HG02970 (cell line): Measurements from ENCODE around the gene RERE.

Source experiments
- ATAC-seq: cut with Tn5 transposase; IDR thresholded peaks from one replicate; pipeline ENCODE4 v1.9.1; 2021; ENCODE audit warnings: mild to moderate bottlenecking, moderate library complexity, moderate number of reproducible peaks; ENCODE audit not compliant: unreplicated experiment, low FRiP score

RERE gene

GRCh38 chr1:8764293-8764937 is 53.0 kb downstream of the RERE start:
- ATAC-seq: no peak

DNA sequence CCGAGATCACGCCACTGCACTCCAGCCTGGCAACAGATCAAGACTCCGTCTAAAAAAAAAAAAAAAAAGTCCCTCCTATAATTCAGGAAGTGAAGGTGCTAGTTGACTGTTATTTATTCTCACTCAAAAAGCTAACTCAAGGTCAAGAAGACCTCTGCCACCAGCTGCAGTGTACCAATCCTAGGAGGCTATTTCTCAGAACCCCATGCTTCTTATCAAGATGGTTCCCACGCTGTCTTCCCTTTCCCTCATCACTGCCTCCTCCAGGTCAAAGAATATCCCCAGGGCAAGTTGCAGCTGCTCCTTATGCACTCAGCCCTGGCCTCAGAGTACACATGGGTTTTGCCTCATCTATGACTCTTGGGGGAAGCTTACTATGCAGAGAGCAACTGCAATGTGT is 53.6 kb downstream of the RERE start:
- no peak for ATAC-seq

DNA sequence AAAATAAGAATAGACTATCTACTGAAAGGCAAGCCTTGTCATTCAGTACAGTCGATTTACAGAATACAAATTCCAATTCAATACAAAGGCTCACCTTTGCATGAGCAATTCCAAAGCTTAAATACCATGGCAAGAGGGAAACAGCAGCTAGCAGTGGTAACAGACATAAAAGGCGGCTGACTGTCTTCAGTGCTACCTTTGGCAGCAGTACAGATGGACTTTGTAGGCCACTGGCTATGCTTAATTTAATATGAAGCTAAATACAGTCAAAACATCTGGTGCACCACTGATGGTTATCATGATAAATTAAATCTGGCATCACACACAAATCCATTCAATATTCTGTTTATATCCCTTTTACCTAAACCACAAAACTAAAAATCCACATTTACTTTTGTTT is 62.4 kb downstream of the RERE start:
- ATAC-seq: no peak

DNA sequence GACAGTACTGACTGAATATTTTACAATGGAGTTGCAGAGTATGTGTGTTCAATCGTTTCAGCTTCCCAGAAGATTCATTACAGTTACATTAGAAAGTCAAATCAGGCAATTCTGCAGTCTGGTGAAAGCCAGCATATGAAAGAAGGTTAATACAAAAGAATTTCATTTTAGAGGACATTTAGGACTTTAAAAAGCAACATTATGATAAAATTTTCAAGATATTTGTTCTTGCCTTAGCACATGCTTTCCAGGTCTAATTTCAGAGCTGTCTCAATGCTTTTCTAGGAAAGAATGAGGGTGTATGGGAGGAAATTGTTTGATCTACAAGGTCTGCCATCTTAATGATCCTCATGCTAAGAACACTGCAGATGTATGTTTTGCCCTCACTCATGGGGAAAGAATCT is 63.2 kb downstream of the RERE start:
- no peak for ATAC-seq

- ATAC-seq: no peak
Measured at GRCh38 chr1:8753736-8754135, 63.7 kb downstream of the RERE start.

DNA sequence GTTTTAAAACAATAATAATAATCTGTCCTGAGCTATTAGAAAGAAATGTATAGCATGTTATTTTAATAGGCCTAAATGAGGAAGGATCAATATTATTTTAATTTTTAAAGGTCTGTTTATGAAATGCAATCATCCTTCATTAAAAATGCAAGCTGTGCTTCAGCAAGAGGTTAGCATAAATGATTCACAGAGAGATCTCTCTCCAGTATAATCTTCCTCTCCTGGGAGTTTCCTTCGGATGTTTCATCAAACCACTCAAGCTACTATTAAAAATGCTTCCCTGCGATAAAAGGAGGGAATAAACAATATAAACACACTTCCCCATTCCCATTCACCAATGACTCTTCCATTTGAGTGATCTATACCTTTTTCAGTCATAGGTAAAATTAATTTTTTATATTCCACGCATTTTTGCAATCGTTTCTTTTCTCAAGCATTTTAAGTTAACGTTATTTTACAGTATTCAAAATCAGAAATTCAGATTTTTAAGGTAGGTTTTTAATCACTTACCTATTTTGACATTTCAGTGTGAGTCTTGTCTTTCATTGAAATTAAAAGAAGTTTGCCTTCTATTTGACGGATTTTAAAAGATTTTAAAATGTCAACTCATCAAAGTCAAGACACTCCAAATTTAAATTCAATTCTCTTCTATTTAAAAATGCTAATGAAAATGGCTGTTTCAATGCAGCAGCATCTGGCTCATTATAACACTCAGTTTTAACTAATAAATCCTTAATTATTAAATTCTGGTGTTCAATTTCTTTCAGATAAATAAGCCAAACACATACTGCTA is 64.3 kb downstream of the RERE start:
- no peak for ATAC-seq

DNA sequence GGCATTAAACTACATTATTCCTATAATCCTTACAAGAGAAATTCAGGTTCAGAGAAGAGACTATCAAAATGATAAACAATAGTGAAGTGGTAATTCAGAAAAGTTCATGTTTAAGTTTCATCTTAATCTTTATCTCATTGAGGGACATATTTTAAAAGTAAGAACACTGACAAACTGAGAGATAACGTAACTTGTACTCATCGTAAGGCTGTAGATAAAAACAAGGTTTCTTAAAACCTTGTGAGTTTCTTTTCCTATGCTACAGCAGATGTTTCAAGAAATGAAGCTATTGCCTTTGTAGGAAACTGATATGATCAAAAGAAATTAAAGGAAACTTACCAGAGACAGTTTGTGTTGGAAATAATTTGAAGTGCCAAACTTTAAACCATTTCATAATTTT is 65.0 kb downstream of the RERE start:
- ATAC-seq: no peak

GRCh38 chr1:8751984-8752383 is 65.5 kb downstream of the RERE start:
- ATAC-seq: no peak

GRCh38 chr1:8747879-8748825 is 69.3 kb downstream of the RERE start:
- no peak for ATAC-seq

GRCh38 chr1:8746554-8746953 is 70.9 kb downstream of the RERE start:
- no peak for ATAC-seq

- ATAC-seq: no peak
Measured at GRCh38 chr1:8745749-8746390, 71.6 kb downstream of the RERE start.

- no peak for ATAC-seq
Measured at GRCh38 chr1:8745346-8745745, 72.1 kb downstream of the RERE start.

DNA sequence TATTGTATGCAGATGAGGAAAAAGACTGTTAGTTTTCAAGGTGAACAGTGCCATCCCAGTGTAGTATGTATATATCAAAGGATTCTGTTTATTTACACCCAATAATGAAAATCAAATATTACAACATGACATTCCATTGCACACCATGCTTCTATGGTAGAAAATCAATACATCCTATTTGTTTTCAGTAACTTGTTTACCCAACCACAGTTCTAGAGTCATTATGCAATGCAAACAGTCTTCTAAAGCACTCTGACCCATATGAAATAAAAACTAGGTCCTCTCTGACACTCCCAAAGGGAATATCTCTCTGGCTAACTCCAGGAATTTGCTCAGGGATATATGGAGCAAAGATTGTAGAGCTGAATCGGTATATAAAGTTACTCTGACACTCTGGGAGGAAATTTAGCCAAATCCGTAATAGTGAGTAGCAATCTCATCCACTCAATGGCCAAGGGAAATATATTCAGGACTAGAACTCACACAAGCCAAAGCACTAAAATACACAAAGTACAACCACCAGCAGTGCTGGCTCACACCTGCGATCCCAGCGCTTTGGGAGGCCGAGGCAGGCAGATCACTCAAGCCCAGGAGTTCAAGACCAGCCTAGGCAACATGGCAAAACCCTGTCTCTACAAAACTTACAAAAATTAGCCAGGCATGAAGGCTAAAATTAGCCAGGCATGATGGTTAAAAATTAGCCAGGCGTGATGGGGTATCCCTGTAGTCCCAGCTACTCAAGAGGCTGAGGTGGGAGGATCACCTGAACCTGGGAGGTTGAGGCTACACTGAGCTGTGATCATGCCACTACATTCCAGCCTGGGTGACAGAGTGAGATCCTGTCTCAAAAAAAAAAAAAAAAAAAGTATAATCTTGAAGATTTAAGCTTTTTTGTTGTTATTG is 75.2 kb downstream of the RERE start:
- no peak for ATAC-seq

GRCh38 chr1:8740034-8740449 is 77.4 kb downstream of the RERE start:
- ATAC-seq: no peak

DNA sequence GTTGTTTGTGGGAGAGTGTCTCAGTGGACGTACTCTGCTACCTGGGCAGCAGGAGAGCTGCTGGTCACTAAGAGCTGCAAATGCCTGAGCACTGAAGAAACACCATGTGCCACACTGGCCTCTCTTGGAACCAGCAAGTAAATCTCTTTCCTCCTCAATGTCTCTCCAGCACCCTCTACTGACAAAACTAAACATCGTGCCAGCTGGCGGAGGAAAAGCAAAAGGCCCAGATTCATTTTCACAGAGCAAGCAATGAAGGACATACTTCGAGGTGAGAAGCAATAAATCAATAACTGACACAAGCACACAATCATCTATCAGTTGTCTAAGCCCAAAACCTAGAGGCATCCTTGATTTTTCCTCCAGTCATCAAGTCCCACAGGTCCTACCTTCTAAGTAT is 78.1 kb downstream of the RERE start:
- no peak for ATAC-seq

DNA sequence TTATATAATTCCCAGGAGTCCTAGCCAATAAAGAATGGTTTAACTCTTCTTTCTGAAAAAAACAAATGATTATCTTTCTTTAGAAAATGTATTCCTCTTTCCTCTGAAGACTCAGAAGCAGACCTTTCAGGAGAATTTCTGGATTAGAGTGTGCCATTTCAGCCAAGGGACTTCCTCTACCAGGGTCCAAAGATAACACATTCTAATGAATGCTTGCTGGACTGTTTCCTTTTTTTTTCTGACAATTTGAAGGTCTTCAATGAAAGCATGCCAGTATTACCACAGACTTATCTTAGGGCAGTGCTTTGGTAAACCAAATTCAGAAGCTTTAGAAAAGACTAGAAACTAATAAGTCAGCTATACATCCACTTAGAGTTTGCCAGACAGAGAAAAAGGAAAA is 80.5 kb downstream of the RERE start:
- ATAC-seq: no peak

GRCh38 chr1:8733484-8733883 is 84.0 kb downstream of the RERE start:
- no peak for ATAC-seq

GRCh38 chr1:8731162-8731561 is 86.3 kb downstream of the RERE start:
- no peak for ATAC-seq

DNA sequence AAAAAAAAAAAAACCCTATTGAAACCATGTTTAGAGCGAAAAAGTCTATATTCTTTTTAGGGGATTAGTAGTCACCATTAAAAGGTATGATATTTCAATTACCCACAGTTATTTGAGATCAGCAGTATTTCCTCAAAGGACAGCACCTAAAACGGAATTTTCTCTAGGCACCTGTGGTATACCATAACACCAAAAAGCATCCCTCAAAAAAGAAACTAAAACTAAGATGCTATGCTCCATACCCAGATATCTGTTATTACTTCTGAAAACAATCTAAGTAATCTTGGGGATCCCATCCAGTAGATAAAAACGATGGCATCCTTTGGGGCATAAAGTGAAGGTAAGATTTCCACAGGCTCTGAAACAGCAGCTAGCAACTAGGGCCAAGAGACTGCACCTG is 89.0 kb downstream of the RERE start:
- ATAC-seq: no peak

GRCh38 chr1:8727809-8728213 is 89.6 kb downstream of the RERE start:
- ATAC-seq: no peak
